ENCODE measurements around the gene KIAA0319L.

KIAA0319L gene

GRCh38 chr1:35398739-35399138, 158.5 kb downstream of the KIAA0319L start:
- in situ Hi-C loops (cut with HindIII; ENCODE audit: low sequenced_read_pairs) = no loop called here

- in situ Hi-C loops (cut with HindIII; ENCODE audit: low sequenced_read_pairs) = no loop called here
These were observed 162.8 kb downstream of the KIAA0319L start for GRCh38 chr1:35394386-35394785.

- in situ Hi-C loops (cut with HindIII; ENCODE audit: low sequenced_read_pairs) = no loop called here
These were observed 166.4 kb downstream of the KIAA0319L start for GRCh38 chr1:35390600-35391494.

- in situ Hi-C loops (cut with HindIII; ENCODE audit: low sequenced_read_pairs) = no loop called here
These were observed 170.2 kb downstream of the KIAA0319L start for GRCh38 chr1:35386959-35387358.

DNA sequence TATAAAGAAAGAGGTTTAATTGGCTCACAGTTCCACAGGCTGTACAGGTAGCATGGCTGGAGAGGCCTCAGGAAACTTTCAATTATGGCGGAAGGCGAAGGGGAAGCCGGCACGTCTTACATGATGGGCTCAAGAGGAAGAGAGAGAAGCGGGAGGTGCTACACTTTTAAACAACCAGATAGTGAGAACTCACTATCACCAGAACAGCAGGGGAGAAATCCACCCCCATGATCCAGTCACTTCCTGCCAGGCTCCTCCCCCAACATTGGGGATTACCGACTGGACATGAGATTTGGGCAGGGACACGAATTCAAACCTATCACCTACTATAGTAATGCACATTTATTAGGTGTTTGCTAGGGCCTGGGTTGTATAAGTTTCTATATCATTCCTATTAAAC, 170.9 kb downstream of the KIAA0319L start:
- in situ Hi-C loops (cut with HindIII; ENCODE audit: low sequenced_read_pairs) = no loop called here

Data from endothelial cell of hepatic sinusoid (primary cell).